Activated CD4-positive, CD25-positive, alpha-beta regulatory T cell (primary cell): ENCODE results near the gene SEPTIN5.
"Not testable (repeated sequence)": the region's sequence is repeated elsewhere in the genome, so short reads cannot be mapped to it uniquely, and the experiment has no call there.

Experiments used
- DNase-seq, 4 experiments: peaks; one replicate each; lab custom pipeline; 2025; lab: John Stamatoyannopoulos, UW

The SEPTIN5 gene

GRCh38 chr22:19680911-19681862 lies 33.1 kb upstream of the SEPTIN5 start:
- no peak for DNase-seq

GRCh38 chr22:19681863-19682245 lies 32.4 kb upstream of the SEPTIN5 start:
- no peak for DNase-seq

- DNase-seq: no peak
Measured at GRCh38 chr22:19686946-19687345, 27.4 kb upstream of the SEPTIN5 start.

- DNase-seq: no peak
Measured at GRCh38 chr22:19687561-19688300, 26.6 kb upstream of the SEPTIN5 start.

- no peak for DNase-seq
Measured at GRCh38 chr22:19688301-19689290, 25.7 kb upstream of the SEPTIN5 start.

GRCh38 chr22:19689408-19689807 lies 24.9 kb upstream of the SEPTIN5 start:
- DNase-seq: no peak

- no peak for DNase-seq
Measured at GRCh38 chr22:19691007-19691720, 23.1 kb upstream of the SEPTIN5 start.

GRCh38 chr22:19691721-19692341 lies 22.5 kb upstream of the SEPTIN5 start:
- DNase-seq: no peak

GRCh38 chr22:19693581-19693980 lies 20.7 kb upstream of the SEPTIN5 start:
- DNase-seq: no peak

- no peak for DNase-seq
Measured at GRCh38 chr22:19693981-19694670, 20.2 kb upstream of the SEPTIN5 start.

- no peak for DNase-seq
Measured at GRCh38 chr22:19694696-19695095, 19.6 kb upstream of the SEPTIN5 start.

- no peak for DNase-seq
Measured at GRCh38 chr22:19696504-19697276, 17.6 kb upstream of the SEPTIN5 start.

- not testable (repeated sequence) for DNase-seq
Measured at GRCh38 chr22:19697871-19698270, 16.4 kb upstream of the SEPTIN5 start.

- no peak for DNase-seq
Measured at GRCh38 chr22:19700790-19701419, 13.4 kb upstream of the SEPTIN5 start.

GRCh38 chr22:19701420-19702145 lies 12.7 kb upstream of the SEPTIN5 start:
- DNase-seq: no peak

- no peak for DNase-seq
Measured at GRCh38 chr22:19703869-19704268, 10.4 kb upstream of the SEPTIN5 start.

- DNase-seq: no peak
Measured at GRCh38 chr22:19704355-19705015, 9.8 kb upstream of the SEPTIN5 start.
